D341Med (cell line): Measurements from ENCODE around the gene PCDHGC4.

Experiments used
- DNase-seq: peaks from one replicate; pipeline ENCODE4 v3.0.0; 2012; ENCODE audit warnings: low spot score

The PCDHGC4 gene

DNA sequence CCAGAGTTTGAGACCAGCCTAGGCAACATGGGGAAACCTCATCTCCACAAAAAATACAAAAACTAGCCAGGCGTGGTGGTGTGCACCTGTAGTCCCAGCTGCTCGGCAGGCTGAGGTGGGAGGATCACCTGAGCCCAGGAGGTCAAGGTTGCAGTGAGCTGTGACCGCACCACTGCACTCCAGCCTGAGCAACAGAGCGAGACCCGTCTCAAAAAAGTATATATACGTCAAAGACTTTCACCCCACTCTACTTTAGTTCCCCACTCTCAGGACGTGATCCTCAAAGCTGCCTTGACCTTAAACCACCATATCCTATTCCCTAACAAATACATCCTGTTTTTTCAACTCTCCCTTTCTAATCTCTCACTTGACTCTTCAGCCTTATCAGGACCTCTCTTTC lies 45.0 kb downstream of the PCDHGC4 start:
- DNase-seq = no peak

DNA sequence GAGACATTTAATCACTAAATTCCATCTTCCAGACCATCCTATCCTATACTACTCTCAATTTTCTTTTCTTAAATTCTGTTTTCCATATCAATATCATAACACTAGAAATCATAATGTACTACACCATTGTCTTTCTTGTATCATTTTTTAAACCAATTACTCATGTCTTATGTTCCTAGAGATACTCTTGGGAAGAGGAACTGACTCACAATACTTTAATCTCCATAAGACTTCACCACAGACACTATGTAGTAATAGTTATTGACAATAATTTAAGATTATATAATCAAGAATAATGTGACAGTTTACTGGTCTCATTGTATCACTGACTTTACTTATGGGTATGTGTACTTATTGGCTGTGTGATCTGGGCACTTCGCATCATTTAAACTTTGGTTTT lies 47.9 kb downstream of the PCDHGC4 start:
- no peak for DNase-seq

- DNase-seq = no peak
Observed at GRCh38 chr5:141533897-141534296, 49.1 kb downstream of the PCDHGC4 start.

DNA sequence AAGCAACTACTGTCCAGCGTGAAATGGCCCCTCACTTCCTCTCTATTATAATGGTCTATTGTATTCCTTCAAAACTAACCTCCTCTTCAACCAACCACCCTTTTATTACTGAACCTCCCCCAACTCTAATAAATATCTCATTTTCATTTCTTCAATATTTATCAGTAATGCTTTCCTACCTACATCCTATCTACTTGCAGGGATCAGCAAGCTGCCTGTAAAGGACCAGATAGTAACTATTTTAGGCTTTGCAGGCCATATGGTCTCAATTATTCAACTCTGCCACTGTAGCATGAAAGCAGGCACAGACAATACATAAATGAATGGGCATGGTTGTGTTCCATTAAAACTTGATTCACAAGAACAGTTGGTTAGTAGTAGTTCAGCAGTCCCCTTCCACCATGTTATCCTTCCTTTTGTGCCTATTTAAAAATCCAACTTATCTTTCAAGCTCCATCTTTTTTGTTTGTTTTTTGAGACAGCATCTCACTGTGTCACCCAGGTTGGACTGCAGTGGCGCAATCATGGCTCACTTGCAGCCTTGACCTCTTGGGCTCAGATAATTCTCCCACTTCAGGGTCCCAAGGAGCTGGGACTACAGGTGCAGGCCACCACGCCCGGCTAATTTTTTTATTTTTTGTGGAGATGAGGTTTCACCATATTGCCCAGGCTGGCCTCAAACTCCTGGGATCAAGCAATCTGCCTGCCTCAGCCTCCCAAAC lies 49.8 kb downstream of the PCDHGC4 start:
- no peak for DNase-seq
